Keratinocyte (primary cell): Measurements from ENCODE around the gene GOPC. TPM values are rescaled to one million over a fixed set of nuclear protein-coding genes. Genes with fewer than 3 reads are reported as not detected.

Experiments
- DNase-seq: peaks from one replicate; pipeline ENCODE4 v3.0.0-alpha.2; 2011; ENCODE audit warnings: low read depth, missing footprints, low spot score
- FAIRE-seq: peaks from 2 replicates; lab custom pipeline; 2011; peaks lifted over from hg19 to GRCh38; lab: Jason Lieb, UNC
- H2AFZ ChIP-seq: 2 replicates; pipeline ENCODE4 v1.6.0; 2012; ENCODE audit warnings: low read length, control low read depth, inconsistent platforms; ENCODE audit not compliant: control insufficient read depth
- H3K27ac ChIP-seq: 2 replicates; pipeline ENCODE4 v1.5.1; 2011; ENCODE audit warnings: low read length; ENCODE audit not compliant: control insufficient read depth, insufficient read depth
- H3K27me3 ChIP-seq: 3 replicates; pipeline ENCODE4 v1.6.0; 2011; ENCODE audit warnings: low read length; ENCODE audit not compliant: control insufficient read depth, insufficient read depth; ENCODE audit errors: extremely low read depth
- H3K36me3 ChIP-seq, 2 experiments: 2 replicates in 1 of 2; 3 replicates in 1 of 2; pipeline ENCODE4 v1.5.1; 2011; ENCODE audit warnings: low read length in 2 of 2, mild to moderate bottlenecking in 1 of 2; ENCODE audit not compliant: control insufficient read depth in 2 of 2, insufficient read depth in 2 of 2; ENCODE audit errors: extremely low read depth in 1 of 2
- H3K4me1 ChIP-seq: 3 replicates; pipeline ENCODE4 v1.5.1; 2011; ENCODE audit warnings: low read length; ENCODE audit not compliant: control insufficient read depth, insufficient read depth; ENCODE audit errors: extremely low read depth
- H3K4me2 ChIP-seq: 3 replicates; pipeline ENCODE4 v1.6.0; 2011; ENCODE audit warnings: low read depth, low read length; ENCODE audit not compliant: control insufficient read depth, insufficient read depth; ENCODE audit errors: extremely low read depth
- H3K4me3 ChIP-seq, 3 experiments: fragments of 200-600 bp in 1 of 3; sonication (generic) in 1 of 3; 2 replicates in 2 of 3; 3 replicates in 1 of 3; pipeline ENCODE4 v1.5.1; 2011 to 2016; ENCODE audit warnings: low read length in 3 of 3, mild to moderate bottlenecking in 3 of 3, control low read depth in 2 of 3, inconsistent platforms in 1 of 3, low read depth in 1 of 3, mixed read lengths in 1 of 3, mixed run types in 1 of 3, moderate library complexity in 1 of 3; ENCODE audit not compliant: control insufficient read depth in 2 of 3, insufficient read depth in 2 of 3; ENCODE audit errors: extremely low read depth in 1 of 3
- H3K79me2 ChIP-seq: 2 replicates; pipeline ENCODE4 v1.6.0; 2012; ENCODE audit warnings: low read length; ENCODE audit not compliant: control insufficient read depth, insufficient read depth
- H3K9ac ChIP-seq: 3 replicates; pipeline ENCODE4 v1.6.0; 2011; ENCODE audit warnings: low read length; ENCODE audit not compliant: control insufficient read depth, insufficient read depth; ENCODE audit errors: extremely low read depth
- H3K9me1 ChIP-seq: 3 replicates; pipeline ENCODE4 v1.6.0; 2011; ENCODE audit warnings: low read length; ENCODE audit not compliant: control insufficient read depth, insufficient read depth; ENCODE audit errors: extremely low read depth
- H3K9me3 ChIP-seq: 2 replicates; pipeline ENCODE4 v1.5.1; 2012; ENCODE audit warnings: low read depth, low read length; ENCODE audit not compliant: control insufficient read depth
- H4K20me1 ChIP-seq: 3 replicates; pipeline ENCODE4 v1.6.0; 2011; ENCODE audit warnings: low read length; ENCODE audit not compliant: control insufficient read depth, insufficient read depth; ENCODE audit errors: extremely low read depth
- EZH2 ChIP-seq: IDR thresholded peaks from one replicate; pipeline ENCODE4 v1.6.1; 2012; ENCODE audit warnings: inconsistent platforms, mild to moderate bottlenecking, low read length, moderate library complexity
- dilution Hi-C: fragments of 300-500 bp; cut with MboI; formaldehyde crosslinking; loops from one replicate; pipeline ENCODE4 v1.7.0; 2020; ENCODE audit warnings: low sequenced_read_pairs; ENCODE audit not compliant: extremely low pct_ligation_motif_present
- polyA plus RNA-seq, 5 experiments: library from polyadenylated mRNA; depleted of rRNA in 3 of 5; stranded (reverse) in 3 of 5; stranded (forward) in 1 of 5; unstranded in 1 of 5; fragments of >200 nt; gene quantifications; 1 replicate in 1 of 5; 2 replicates in 3 of 5; 3 replicates in 1 of 5; pipeline versions ENCODE4 v1.2.1 to v1.2.3, GENCODE V29; 2011 to 2012; ENCODE audit warnings: missing spikeins in 2 of 5, low read depth in 1 of 5, low replicate concordance in 1 of 5
- TF ChIP-seq, protein P1 (sequence below), 3 experiments: IDR thresholded peaks in 1 of 3; conservative IDR thresholded peaks in 1 of 3; optimal IDR thresholded peaks in 1 of 3; 2 replicates in 2 of 3; 3 replicates in 1 of 3; pipeline versions ENCODE3 to v1.5.1; 2011; ENCODE audit warnings: low read length in 3 of 3, mild to moderate bottlenecking in 3 of 3, moderate library complexity in 2 of 3, control low read depth in 1 of 3, inconsistent platforms in 1 of 3; ENCODE audit not compliant: insufficient read depth in 2 of 3; ENCODE audit errors: extremely low read depth in 1 of 3

Gene GOPC
- polyA plus RNA-seq, 1 donor (not counting 4 experiments of a cell fraction or from before 2014, with no cell fraction given) = 33.9 TPM

- no peak overlapping the region for H3K4me3 ChIP-seq
- H3K79me2 ChIP-seq = no peaks in the 10 kb centered on the region
- no peak overlapping the region for H2AFZ ChIP-seq
- H3K9ac ChIP-seq = no peak overlapping the region
- H3K4me1 ChIP-seq = peaks cover 18% of the 10 kb centered on the region
- no peak overlapping the region for H3K4me2 ChIP-seq
- H3K27ac ChIP-seq = no peak overlapping the region
- H3K9me1 ChIP-seq = no peaks in the 10 kb centered on the region
- H3K9me3 ChIP-seq = no peaks in the 10 kb centered on the region
- dilution Hi-C loops = no loop called here
- DNase-seq (no peak), FAIRE-seq (no peak)
- no peaks in the 10 kb centered on the region for H3K27me3 ChIP-seq
- TF ChIP-seq EZH2 = no peak
- TF ChIP-seq, protein P1, sequence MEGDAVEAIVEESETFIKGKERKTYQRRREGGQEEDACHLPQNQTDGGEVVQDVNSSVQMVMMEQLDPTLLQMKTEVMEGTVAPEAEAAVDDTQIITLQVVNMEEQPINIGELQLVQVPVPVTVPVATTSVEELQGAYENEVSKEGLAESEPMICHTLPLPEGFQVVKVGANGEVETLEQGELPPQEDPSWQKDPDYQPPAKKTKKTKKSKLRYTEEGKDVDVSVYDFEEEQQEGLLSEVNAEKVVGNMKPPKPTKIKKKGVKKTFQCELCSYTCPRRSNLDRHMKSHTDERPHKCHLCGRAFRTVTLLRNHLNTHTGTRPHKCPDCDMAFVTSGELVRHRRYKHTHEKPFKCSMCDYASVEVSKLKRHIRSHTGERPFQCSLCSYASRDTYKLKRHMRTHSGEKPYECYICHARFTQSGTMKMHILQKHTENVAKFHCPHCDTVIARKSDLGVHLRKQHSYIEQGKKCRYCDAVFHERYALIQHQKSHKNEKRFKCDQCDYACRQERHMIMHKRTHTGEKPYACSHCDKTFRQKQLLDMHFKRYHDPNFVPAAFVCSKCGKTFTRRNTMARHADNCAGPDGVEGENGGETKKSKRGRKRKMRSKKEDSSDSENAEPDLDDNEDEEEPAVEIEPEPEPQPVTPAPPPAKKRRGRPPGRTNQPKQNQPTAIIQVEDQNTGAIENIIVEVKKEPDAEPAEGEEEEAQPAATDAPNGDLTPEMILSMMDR (optimal IDR thresholded peaks at IDR 0.05 in 1 of 3, IDR thresholded peaks at IDR 0.05 in 1 of 3, conservative IDR thresholded peaks at IDR 0.05 in 1 of 3; ENCODE audit: extremely low read depth in 1 of 3, insufficient read depth in 2 of 3, low read length in 3 of 3) = no peak
- H3K36me3 ChIP-seq = peaks cover 0 to 5% of the 10 kb centered on the region in 2 experiments
- no peaks in the 10 kb centered on the region for H4K20me1 ChIP-seq
Measured at GRCh38 chr6:117559299-117559698, 43.0 kb downstream of the GOPC start.

GRCh38 chr6:117558818-117559217 lies 43.5 kb downstream of the GOPC start:
- no peak overlapping the region for H3K4me3 ChIP-seq
- H3K4me1 ChIP-seq = peaks cover 18% of the 10 kb centered on the region
- DNase-seq = no peak
- dilution Hi-C loops = no loop called here
- no peak overlapping the region for H3K9ac ChIP-seq
- peak; percentile 58 for FAIRE-seq
- TF ChIP-seq, protein P1 (optimal IDR thresholded peaks at IDR 0.05 in 1 of 3, IDR thresholded peaks at IDR 0.05 in 1 of 3, conservative IDR thresholded peaks at IDR 0.05 in 1 of 3; ENCODE audit: extremely low read depth in 1 of 3, insufficient read depth in 2 of 3, low read length in 3 of 3) = no peak
- TF ChIP-seq EZH2 = no peak
- no peaks in the 10 kb centered on the region for H4K20me1 ChIP-seq
- H2AFZ ChIP-seq = no peak overlapping the region
- H3K4me2 ChIP-seq = no peak overlapping the region
- H3K79me2 ChIP-seq = no peaks in the 10 kb centered on the region
- no peaks in the 10 kb centered on the region for H3K9me3 ChIP-seq
- H3K9me1 ChIP-seq = no peaks in the 10 kb centered on the region
- H3K27me3 ChIP-seq = no peaks in the 10 kb centered on the region
- no peak overlapping the region for H3K27ac ChIP-seq
- H3K36me3 ChIP-seq = peaks cover 0 to 5% of the 10 kb centered on the region in 2 experiments
